Diencephalon (tissue), 1 donor: ENCODE results near the gene RAET1E. TPM values are rescaled to one million over a fixed set of nuclear protein-coding genes. Genes with fewer than 3 reads are reported as not detected.

ENCODE experiments used
- total RNA-seq: library from RNA; depleted of rRNA; stranded (reverse); fragments of >200 nt; gene quantifications from one replicate; pipeline ENCODE4 v1.2.3, GENCODE V29; 2014

Gene RAET1E
- total RNA-seq: not detected

DNA sequence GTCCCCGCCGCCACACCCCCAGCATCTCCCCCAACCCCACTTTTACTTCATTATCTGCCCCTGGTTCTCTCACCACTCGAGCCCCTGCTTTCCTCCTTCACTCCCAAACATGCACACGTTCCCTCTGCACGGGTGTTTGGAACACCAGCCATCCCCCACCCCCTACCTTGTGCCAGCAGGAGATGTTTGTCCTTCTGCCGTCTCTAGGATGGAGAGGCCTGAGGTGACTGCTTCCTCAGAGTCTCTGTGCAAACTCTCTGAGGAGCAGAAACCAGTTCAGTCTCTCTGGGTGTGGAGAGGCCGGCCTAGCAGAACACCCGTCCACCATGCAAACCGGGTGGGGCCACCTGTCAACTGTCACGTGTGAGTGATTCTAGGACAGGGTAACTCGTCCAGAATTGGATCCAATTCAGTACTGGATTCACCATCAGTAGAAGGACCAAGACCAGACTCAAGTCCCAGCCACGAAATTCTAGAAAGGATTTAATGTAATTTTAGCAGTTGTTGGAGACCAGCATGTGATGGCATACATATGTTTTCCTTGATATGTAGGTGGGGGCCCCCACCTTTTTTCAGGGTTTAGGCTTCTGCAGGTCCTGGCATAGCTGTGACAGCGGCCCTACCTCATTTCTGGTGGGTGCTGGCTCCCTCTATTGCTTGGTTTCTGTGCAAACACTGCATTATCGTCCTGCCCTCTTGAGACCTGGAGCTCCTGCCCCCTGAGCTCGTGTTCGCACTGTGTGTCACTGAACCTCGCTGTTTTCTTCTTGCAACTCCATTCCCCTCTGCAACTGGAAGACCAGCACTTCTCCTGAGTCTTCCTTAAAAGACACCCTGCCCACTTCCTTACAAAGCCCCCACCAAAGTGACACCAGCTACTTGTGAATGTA lies at the start of gene RAET1E:
Gene RAET1E (minus strand): TSS at position 259 of the 890 bp plus-strand sequence. CDS start 7,212 bp downstream, outside the sequence.

DNA sequence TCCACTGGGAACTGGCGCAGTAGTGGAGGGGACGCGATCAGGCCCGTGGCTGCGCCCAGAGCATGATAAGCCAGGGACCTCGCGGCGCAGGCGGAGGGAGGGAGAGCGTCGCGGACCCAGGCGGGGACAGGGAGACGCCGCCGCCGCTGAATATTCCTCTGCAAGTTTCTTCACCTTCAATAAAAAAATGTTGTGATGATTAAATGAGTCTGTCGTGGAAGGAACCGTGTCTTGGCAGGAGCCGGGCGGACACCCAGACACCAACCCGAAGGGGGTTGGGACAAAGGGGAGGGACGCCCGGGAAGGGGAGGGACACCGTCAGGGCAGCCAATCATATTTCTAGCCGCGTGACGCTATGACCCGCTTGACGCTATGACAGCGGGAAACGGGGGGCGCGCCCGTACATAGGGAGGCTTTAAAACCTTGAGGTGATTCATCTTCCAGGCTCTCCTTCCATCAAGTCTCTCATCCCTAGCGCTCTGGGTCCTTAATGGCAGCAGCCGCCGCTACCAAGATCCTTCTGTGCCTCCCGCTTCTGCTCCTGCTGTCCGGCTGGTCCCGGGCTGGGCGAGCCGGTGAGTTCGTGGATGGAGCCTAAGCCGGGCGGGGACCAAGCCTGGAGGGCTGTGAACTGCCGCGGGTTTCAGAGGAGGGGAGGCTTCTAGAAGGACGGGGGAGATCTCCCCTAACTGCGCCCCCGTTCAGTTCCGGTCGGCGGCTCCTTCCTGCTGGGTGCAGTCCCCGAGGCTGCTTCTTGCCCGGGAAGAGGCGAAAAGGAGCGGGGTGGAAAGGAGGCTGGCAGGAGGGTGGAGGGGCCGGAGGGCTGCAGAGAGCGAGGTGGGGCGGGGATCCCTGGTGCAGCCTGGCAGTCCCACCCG lies 43.9 kb upstream of the RAET1E start, which contains the start of gene ULBP2:
Gene ULBP2 (plus strand): TSS at position 432 of the 878 bp plus-strand sequence. CDS start 59 bp downstream, at position 491.

DNA sequence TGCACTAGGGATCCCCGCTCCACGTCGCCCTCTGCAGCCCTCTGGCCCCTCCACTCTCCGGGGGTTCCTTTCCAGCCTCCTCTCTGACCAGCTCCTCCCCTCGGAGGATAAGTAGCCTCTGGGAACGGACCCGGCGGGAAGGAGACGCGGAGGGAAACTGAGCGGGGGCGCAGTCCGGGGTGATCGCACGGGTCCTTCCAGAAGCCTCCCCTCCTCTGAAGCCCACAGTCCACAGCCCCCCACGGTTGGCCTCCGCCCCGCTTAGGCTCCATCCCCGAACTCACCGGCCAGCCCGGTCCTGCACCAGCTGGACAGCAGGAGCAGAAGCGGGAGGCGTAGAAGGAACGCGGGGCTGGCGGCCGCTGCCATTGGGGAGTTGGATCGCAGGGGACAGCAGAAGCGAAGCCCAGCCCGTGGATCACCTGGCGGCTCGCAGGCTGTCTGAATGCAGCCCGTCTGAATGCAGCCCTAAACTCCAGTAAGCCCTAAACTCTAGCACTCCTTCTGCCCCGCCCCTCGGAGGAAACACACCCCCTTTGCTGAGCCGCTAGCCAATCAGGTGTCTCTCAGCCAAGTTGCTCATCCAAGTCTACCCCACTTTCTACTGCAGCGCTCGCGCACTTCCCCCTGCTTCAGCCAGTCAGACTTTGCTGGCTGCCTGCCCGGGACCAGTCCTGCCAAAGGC lies 24.9 kb upstream of the RAET1E start, which contains the start of gene RAET1G:
Gene RAET1G (minus strand): TSS at position 480 of the 685 bp plus-strand sequence. CDS start 111 bp downstream, at position 369.

GRCh38 chr6:149863698-149864577 lies 34.0 kb downstream of the RAET1E start, which contains the start of gene LRP11:
Gene LRP11, minus strand, starts transcription at chr6:149864359. Its CDS starts 339 bp downstream, at chr6:149864020.

Other genes with a start within 250 kb of the RAET1E start
- 20.3 TPM for gene KATNA1, start 249.4 kb downstream of the RAET1E start, total RNA-seq
- gene LATS1, start 180.0 kb downstream of the RAET1E start, total RNA-seq: 30.2 TPM
- 23.3 TPM for gene NUP43, start 151.6 kb downstream of the RAET1E start, total RNA-seq
- 162 TPM for gene PCMT1, start 148.4 kb downstream of the RAET1E start, total RNA-seq
- gene LRP11, start 33.8 kb downstream of the RAET1E start, total RNA-seq: 41.3 TPM
- not detected for gene RAET1G, start 25.0 kb upstream of the RAET1E start, total RNA-seq
- gene ULBP2, start 43.9 kb upstream of the RAET1E start, total RNA-seq: 2.1 TPM
- gene ULBP1, start 65.8 kb upstream of the RAET1E start, total RNA-seq: 0.23 TPM
- 0.23 TPM for gene RAET1L, start 127.4 kb upstream of the RAET1E start, total RNA-seq
- gene ULBP3, start 171.0 kb upstream of the RAET1E start, total RNA-seq: 14.1 TPM
- 35.5 TPM for gene PPP1R14C, start 244.9 kb upstream of the RAET1E start, total RNA-seq